ENCODE measurements around the gene SGTB. TPM values are rescaled to one million over a fixed set of nuclear protein-coding genes. Genes with fewer than 3 reads are reported as not detected.

SGTB gene
- total and polyA plus RNA-seq, 2 of the 8 experiments (the other 6 are each of a cell fraction or from before 2014, with no cell fraction given), result 2.2 to 18.7 TPM

- TF ChIP-seq SAP30 (IDR thresholded peaks at IDR 0.05; ENCODE audit: insufficient read depth, insufficient replicate concordance, low read length), result no peak
- no peak for TF ChIP-seq PHF8 (conservative IDR thresholded peaks at IDR 0.05; ENCODE audit: low read depth, low read length)
- no peak for TF ChIP-seq SP2 (IDR thresholded peaks at IDR 0.05; ENCODE audit: low read length)
Measured at GRCh38 chr5:65708145-65708544, 13.8 kb downstream of the SGTB start (continued).
